Testis (tissue), 3 donors: Measurements from ENCODE around the gene TAF5L. TPM values are rescaled to one million over a fixed set of nuclear protein-coding genes. Genes with fewer than 3 reads are reported as not detected.

ENCODE experiments used
- DNase-seq: peaks from one replicate; pipeline ENCODE4 v3.0.0-alpha.2; 2019
- H3K27ac ChIP-seq, 2 donors: fragments of 200-600 bp; sonication (generic); one replicate each; pipeline ENCODE4 v1.5.1; 2019
- H3K27me3 ChIP-seq: fragments of 200-600 bp; sonication (generic); one replicate; pipeline ENCODE4 v1.5.1; 2019
- H3K36me3 ChIP-seq: fragments of 200-600 bp; sonication (generic); one replicate; pipeline ENCODE4 v1.5.1; 2017; ENCODE audit warnings: low read depth; ENCODE audit errors: missing control alignments
- H3K4me1 ChIP-seq: fragments of 200-600 bp; sonication (generic); one replicate; pipeline ENCODE4 v1.5.1; 2019
- H3K4me3 ChIP-seq, 2 donors: fragments of 200-600 bp; sonication (generic); one replicate each; pipeline ENCODE4 v1.5.1; 2017 to 2019
- H3K9me3 ChIP-seq: fragments of 200-600 bp; sonication (generic); one replicate; pipeline ENCODE4 v1.5.1; 2017
- CTCF ChIP-seq, 3 experiments: fragments of 450-650 bp in 2 of 3; fragments of 200-600 bp in 1 of 3; sonication (generic) in 1 of 3; IDR thresholded peaks; one replicate each; pipeline ENCODE4 v1.5.1; 2016 to 2019; ENCODE audit warnings: antibody characterized with exemption in 3 of 3, mild to moderate bottlenecking in 2 of 3, moderate library complexity in 1 of 3
- POLR2A ChIP-seq: fragments of 450-650 bp; IDR thresholded peaks from one replicate; pipeline ENCODE4 v1.6.1; 2017; ENCODE audit warnings: antibody characterized with exemption, mild to moderate bottlenecking, moderate library complexity
- WGBS, 2 donors: methylation state at CpG; one replicate each; pipeline ENCODE4 v1.1.5; 2018; 5-methylcytosine and 5-hydroxymethylcytosine counted together
- intact Hi-C: fragments of 100-400 bp; cut with DNase I; formaldehyde crosslinking; loops from one replicate; pipeline ENCODE4 v1.15.1; 2023; ENCODE audit warnings: low total_unique reads
- polyA plus RNA-seq: library from polyadenylated mRNA; stranded (reverse); fragments of 350-450 nt; fragmentation: Illumina TruSeq; extraction: RNeasy Lipid Tissue Mini Kit (QIAGEN cat#74804); gene quantifications from one replicate; pipeline ENCODE4 v1.2.3, GENCODE V29; 2014; ENCODE audit warnings: low read depth, low replicate concordance; ENCODE audit not compliant: insufficient read depth
- total RNA-seq, 2 donors: library from RNA; depleted of rRNA; stranded (reverse); fragments of >200 nt; gene quantifications; one replicate each; pipeline ENCODE4 v1.2.3, GENCODE V29; 2016

The TAF5L gene
- total and polyA plus RNA-seq, 3 donors from 2014 or later: 12.8 to 24.6 (median 18.4) TPM

- Histone ChIP-seq H3K9me3 (no peaks in the 10 kb centered on the region), H3K27ac (no peak overlapping the region), H3K36me3 (no peaks in the 10 kb centered on the region), H3K27me3 (no peaks in the 10 kb centered on the region), H3K4me1 (no peaks in the 10 kb centered on the region), H3K4me3 (no peak overlapping the region)
- TF ChIP-seq POLR2A (no peak), CTCF (IDR thresholded peaks at IDR 0.05) (no peak)
- 92 to 96% methylated on average over 2 of the region's 2 CpGs for WGBS, 2 donors
- intact Hi-C loops: no loop called here
- DNase-seq: no peak
These were observed 18.6 kb downstream of the TAF5L start for GRCh38 chr1:229607370-229607769.

GRCh38 chr1:229603371-229604005 lies 22.4 kb downstream of the TAF5L start:
- no peaks in the 10 kb centered on the region for H3K36me3 ChIP-seq
- intact Hi-C loops: no loop called here
- DNase-seq: no peak
- H3K9me3 ChIP-seq: no peaks in the 10 kb centered on the region
- no peaks in the 10 kb centered on the region for H3K4me1 ChIP-seq
- no peak overlapping the region for H3K4me3 ChIP-seq
- no peak overlapping the region for H3K27ac ChIP-seq
- no peaks in the 10 kb centered on the region for H3K27me3 ChIP-seq
- 87 to 91% methylated on average over 7 of the region's 7 CpGs for WGBS, 2 donors
- no peak for TF ChIP-seq POLR2A
- no peak for TF ChIP-seq CTCF (IDR thresholded peaks at IDR 0.05)

GRCh38 chr1:229600229-229600628 lies 25.7 kb downstream of the TAF5L start:
- TF ChIP-seq CTCF (IDR thresholded peaks at IDR 0.05): no peak
- no peak for DNase-seq
- Histone ChIP-seq H3K9me3 (no peaks in the 10 kb centered on the region), H3K4me1 (no peaks in the 10 kb centered on the region), H3K4me3 (no peak overlapping the region), H3K27ac (no peak overlapping the region), H3K36me3 (no peaks in the 10 kb centered on the region), H3K27me3 (no peaks in the 10 kb centered on the region)
- 91 to 94% methylated on average over 5 of the region's 5 CpGs for WGBS, 2 donors
- intact Hi-C loops: no loop called here

GRCh38 chr1:229599218-229599954 lies 26.5 kb downstream of the TAF5L start:
- no peak for DNase-seq
- H3K27ac ChIP-seq: no peak overlapping the region
- H3K4me3 ChIP-seq: no peak overlapping the region
- 89% methylated on average over 3 of the region's 3 CpGs for WGBS, 2 donors
- no peaks in the 10 kb centered on the region for H3K27me3 ChIP-seq
- H3K4me1 ChIP-seq: no peaks in the 10 kb centered on the region
- no peaks in the 10 kb centered on the region for H3K9me3 ChIP-seq
- TF ChIP-seq POLR2A (no peak), CTCF (IDR thresholded peaks at IDR 0.05) (no peak)
- H3K36me3 ChIP-seq: no peaks in the 10 kb centered on the region
- intact Hi-C loops: no loop called here

- Histone ChIP-seq H3K4me3 (no peak overlapping the region), H3K36me3 (no peaks in the 10 kb centered on the region)
- WGBS, 2 donors: 61 to 69% methylated on average over 3 of the region's 3 CpGs
These were observed 28.0 kb downstream of the TAF5L start for GRCh38 chr1:229597877-229598276.

More at GRCh38 chr1:229597877-229598276, 28.0 kb downstream of the TAF5L start:
- Histone ChIP-seq H3K9me3 (no peaks in the 10 kb centered on the region), H3K27ac (no peak overlapping the region), H3K4me1 (no peaks in the 10 kb centered on the region), H3K27me3 (no peaks in the 10 kb centered on the region)
- no peak for DNase-seq
- intact Hi-C loops: no loop called here
- TF ChIP-seq POLR2A: no peak
